ENCODE results near the gene HOXD11.

Gene HOXD11

GRCh38 chr2:176089843-176090395 is 17.2 kb upstream of the HOXD11 start:
- DNase-seq (ENCODE audit: extremely low spot score) = no peak
- POLR2A ChIA-PET = no interaction called here
- no peak for TF ChIP-seq CTCF (IDR thresholded peaks at IDR 0.05; ENCODE audit: control extremely low read depth, extremely low read depth, low read depth, missing control alignments)
- CTCF ChIA-PET = interaction anchor here (1.3 to 2.5 kb wide), 3 partner anchors 7 to 574 kb away, joined by 3 to 32 read pairs (median 14); no protein-coding TSS in a partner anchor

GRCh38 chr2:176090862-176091261 is 16.2 kb upstream of the HOXD11 start:
- DNase-seq (ENCODE audit: extremely low spot score) = no peak
- CTCF ChIA-PET = interaction anchor here (1.4 kb wide), 1 partner anchor 403 kb away, joined by 4 read pairs; no protein-coding TSS in a partner anchor
- TF ChIP-seq CTCF (IDR thresholded peaks at IDR 0.05; ENCODE audit: control extremely low read depth, extremely low read depth, low read depth, missing control alignments) = no peak
- POLR2A ChIA-PET = no interaction called here

- ChIA-PET CTCF (interaction anchor here (1.4 kb wide), 1 partner anchor 404 kb away, joined by 4 read pairs; no protein-coding TSS in a partner anchor), POLR2A (no interaction called here)
- no peak for DNase-seq (ENCODE audit: extremely low spot score)
- TF ChIP-seq CTCF (IDR thresholded peaks at IDR 0.05; ENCODE audit: control extremely low read depth, extremely low read depth, low read depth, missing control alignments) = no peak
These were observed 15.5 kb upstream of the HOXD11 start for GRCh38 chr2:176091329-176092258.

- ChIA-PET CTCF (interaction anchor here (0.6 to 1.4 kb wide), 2 partner anchors 9 to 404 kb away, joined by 3 to 4 read pairs; partner anchors contain the start of gene EVX2), POLR2A (no interaction called here)
- TF ChIP-seq CTCF (IDR thresholded peaks at IDR 0.05; ENCODE audit: control extremely low read depth, extremely low read depth, low read depth, missing control alignments) = no peak
- DNase-seq (ENCODE audit: extremely low spot score) = no peak
These were observed 14.6 kb upstream of the HOXD11 start, which contains the start of gene HOXD13 for GRCh38 chr2:176092270-176093144. TSS of gene HOXD13 (plus strand) at chr2:176092721. CDS start at chr2:176092891, 170 bp downstream.

- ChIA-PET POLR2A (no interaction called here), CTCF (interaction anchor here (0.6 to 6.0 kb wide), 4 partner anchors 10 to 405 kb away, joined by 3 to 96 read pairs (median 10); partner anchors contain the start of gene EVX2)
- DNase-seq (ENCODE audit: extremely low spot score) = no peak
- TF ChIP-seq CTCF (IDR thresholded peaks at IDR 0.05; ENCODE audit: control extremely low read depth, extremely low read depth, low read depth, missing control alignments) = no peak
These were observed 13.8 kb upstream of the HOXD11 start for GRCh38 chr2:176093145-176093897.

All from GM10248 (cell line).